HG02852 (cell line): ENCODE results near the gene TREH.

Source experiments
- ATAC-seq: cut with Tn5 transposase; IDR thresholded peaks from one replicate; pipeline ENCODE4 v1.9.1; 2021; ENCODE audit warnings: mild to moderate bottlenecking, moderate library complexity; ENCODE audit not compliant: unreplicated experiment

Gene TREH

GRCh38 chr11:118631142-118631909 is 48.1 kb downstream of the TREH start:
- ATAC-seq = no peak

GRCh38 chr11:118629761-118630661 is 49.4 kb downstream of the TREH start:
- no peak for ATAC-seq

- no peak for ATAC-seq
Observed at GRCh38 chr11:118628861-118629549, 50.4 kb downstream of the TREH start.

GRCh38 chr11:118628432-118628831 is 51.0 kb downstream of the TREH start:
- no peak for ATAC-seq

- ATAC-seq = no peak
Observed at GRCh38 chr11:118628031-118628430, 51.4 kb downstream of the TREH start.

GRCh38 chr11:118627566-118627965 is 51.9 kb downstream of the TREH start:
- no peak for ATAC-seq

GRCh38 chr11:118625976-118626375 is 53.5 kb downstream of the TREH start:
- no peak for ATAC-seq

GRCh38 chr11:118625036-118625690 is 54.3 kb downstream of the TREH start:
- no peak for ATAC-seq

GRCh38 chr11:118623269-118623655 is 56.2 kb downstream of the TREH start:
- ATAC-seq = no peak

- no peak for ATAC-seq
Observed at GRCh38 chr11:118622376-118623268, 56.8 kb downstream of the TREH start.

- no peak for ATAC-seq
Observed at GRCh38 chr11:118621784-118622375, 57.6 kb downstream of the TREH start.

- no peak for ATAC-seq
Observed at GRCh38 chr11:118621071-118621783, 58.2 kb downstream of the TREH start.

GRCh38 chr11:118620529-118621070 is 58.9 kb downstream of the TREH start:
- ATAC-seq = no peak

GRCh38 chr11:118619444-118620197 is 59.8 kb downstream of the TREH start:
- no peak for ATAC-seq

GRCh38 chr11:118618991-118619375 is 60.5 kb downstream of the TREH start:
- ATAC-seq = no peak

GRCh38 chr11:118618115-118618990 is 61.1 kb downstream of the TREH start:
- no peak for ATAC-seq

- no peak for ATAC-seq
Observed at GRCh38 chr11:118615976-118616371, 63.5 kb downstream of the TREH start.
